Activated naive CD4-positive, alpha-beta T cell treated with anti-CD3 and anti-CD28 coated beads, Interleukin-2, amount 50 U/mL, for 24 hours (primary cell): ENCODE results near the gene GUCA1C.

Experiments
- H3K27ac Mint-ChIP-seq: one replicate; pipeline ENCODE4 v1.8.0; 2021; ENCODE audit warnings: mild to moderate bottlenecking, mixed read lengths
- H3K27me3 Mint-ChIP-seq: one replicate; pipeline ENCODE4 v1.8.0; 2021; ENCODE audit warnings: mixed read lengths
- H3K36me3 Mint-ChIP-seq: one replicate; pipeline ENCODE4 v1.8.0; 2021; ENCODE audit warnings: mixed read lengths
- H3K4me1 Mint-ChIP-seq: one replicate; pipeline ENCODE4 v1.8.0; 2021; ENCODE audit warnings: mixed read lengths
- H3K4me3 Mint-ChIP-seq: one replicate; pipeline ENCODE4 v1.8.0; 2021; ENCODE audit warnings: mild to moderate bottlenecking, mixed read lengths
- H3K9me3 Mint-ChIP-seq: one replicate; pipeline ENCODE4 v1.8.0; 2021; ENCODE audit warnings: mixed read lengths

The GUCA1C gene

GRCh38 chr3:108953700-108954099 is at the start of gene GUCA1C:
Gene GUCA1C, minus strand, starts transcription at chr3:108953879. Its CDS starts 117 bp downstream, at chr3:108953762.
- Mint-ChIP-seq H3K27me3 (peaks cover 2% of the 10 kb centered on the region), H3K36me3 (peaks cover 2% of the 10 kb centered on the region)

GRCh38 chr3:108998436-108998835 is 44.8 kb upstream of the GUCA1C start:
- Mint-ChIP-seq H3K4me1 (no peaks in the 10 kb centered on the region), H3K27ac (no peak overlapping the region), H3K36me3 (no peaks in the 10 kb centered on the region), H3K27me3 (peaks cover 7% of the 10 kb centered on the region), H3K4me3 (no peak overlapping the region), H3K9me3 (no peaks in the 10 kb centered on the region)

More at GRCh38 chr3:108953700-108954099, at the start of gene GUCA1C:
- Mint-ChIP-seq H3K27ac (no peak within 1 kb of the TSS), H3K4me3 (no peak within 1 kb of the TSS), H3K4me1 (no peaks in the 10 kb centered on the region), H3K9me3 (no peaks in the 10 kb centered on the region)

GRCh38 chr3:108985844-108986243 is 32.2 kb upstream of the GUCA1C start:
- H3K36me3 Mint-ChIP-seq: no peaks in the 10 kb centered on the region

GRCh38 chr3:108983051-108983450 is 29.4 kb upstream of the GUCA1C start:
- Mint-ChIP-seq H3K27ac (no peak overlapping the region), H3K4me1 (no peaks in the 10 kb centered on the region), H3K27me3 (peaks cover 9% of the 10 kb centered on the region), H3K4me3 (no peak overlapping the region), H3K36me3 (no peaks in the 10 kb centered on the region), H3K9me3 (no peaks in the 10 kb centered on the region)

More at GRCh38 chr3:108985844-108986243, 32.2 kb upstream of the GUCA1C start:
- H3K4me3 Mint-ChIP-seq: no peak overlapping the region
- H3K27me3 Mint-ChIP-seq: peaks cover 8% of the 10 kb centered on the region
- no peaks in the 10 kb centered on the region for H3K4me1 Mint-ChIP-seq
- peaks cover 4% of the 10 kb centered on the region for H3K9me3 Mint-ChIP-seq
- no peak overlapping the region for H3K27ac Mint-ChIP-seq

- no peaks in the 10 kb centered on the region for H3K4me1 Mint-ChIP-seq
- H3K27ac Mint-ChIP-seq: no peak overlapping the region
- H3K9me3 Mint-ChIP-seq: no peaks in the 10 kb centered on the region
- H3K27me3 Mint-ChIP-seq: peaks cover 5% of the 10 kb centered on the region
- no peak overlapping the region for H3K4me3 Mint-ChIP-seq
- H3K36me3 Mint-ChIP-seq: no peaks in the 10 kb centered on the region
Measured at GRCh38 chr3:108976058-108976457, 22.4 kb upstream of the GUCA1C start.

- Mint-ChIP-seq H3K36me3 (no peaks in the 10 kb centered on the region), H3K4me3 (no peak overlapping the region), H3K4me1 (no peaks in the 10 kb centered on the region), H3K9me3 (no peaks in the 10 kb centered on the region), H3K27me3 (peaks cover 3% of the 10 kb centered on the region), H3K27ac (no peak overlapping the region)
Measured at GRCh38 chr3:108973019-108973418, 19.3 kb upstream of the GUCA1C start.

- Mint-ChIP-seq H3K27ac (no peak overlapping the region), H3K36me3 (no peaks in the 10 kb centered on the region), H3K4me3 (no peak overlapping the region), H3K27me3 (peaks cover 3% of the 10 kb centered on the region), H3K9me3 (no peaks in the 10 kb centered on the region), H3K4me1 (no peaks in the 10 kb centered on the region)
Measured at GRCh38 chr3:108972482-108972881, 18.8 kb upstream of the GUCA1C start.

- Mint-ChIP-seq H3K27me3 (peaks cover 3% of the 10 kb centered on the region), H3K36me3 (no peaks in the 10 kb centered on the region), H3K4me3 (no peak overlapping the region), H3K4me1 (no peaks in the 10 kb centered on the region), H3K27ac (no peak overlapping the region), H3K9me3 (no peaks in the 10 kb centered on the region)
Measured at GRCh38 chr3:108970561-108970960, 16.9 kb upstream of the GUCA1C start.

- Mint-ChIP-seq H3K27me3 (peaks cover 1% of the 10 kb centered on the region), H3K36me3 (no peaks in the 10 kb centered on the region), H3K4me3 (no peak overlapping the region), H3K27ac (no peak overlapping the region), H3K4me1 (no peaks in the 10 kb centered on the region), H3K9me3 (no peaks in the 10 kb centered on the region)
Measured at GRCh38 chr3:108966773-108967172, 13.1 kb upstream of the GUCA1C start.

- Mint-ChIP-seq H3K36me3 (peaks cover 2% of the 10 kb centered on the region), H3K4me1 (peaks cover 3% of the 10 kb centered on the region), H3K4me3 (no peak overlapping the region), H3K9me3 (no peaks in the 10 kb centered on the region), H3K27me3 (peaks cover 2% of the 10 kb centered on the region), H3K27ac (no peak overlapping the region)
Measured at GRCh38 chr3:108959017-108959416, 5.3 kb upstream of the GUCA1C start.

- Mint-ChIP-seq H3K27me3 (peaks cover 4% of the 10 kb centered on the region), H3K4me1 (no peaks in the 10 kb centered on the region), H3K27ac (no peak overlapping the region), H3K36me3 (peaks cover 2% of the 10 kb centered on the region), H3K9me3 (no peaks in the 10 kb centered on the region), H3K4me3 (no peak overlapping the region)
Measured at GRCh38 chr3:108953210-108953609, 469 bp downstream of the GUCA1C start.

GRCh38 chr3:108951820-108952501 is 1.7 kb downstream of the GUCA1C start:
- no peaks in the 10 kb centered on the region for H3K4me1 Mint-ChIP-seq
- H3K36me3 Mint-ChIP-seq: peaks cover 2% of the 10 kb centered on the region
- no peak overlapping the region for H3K4me3 Mint-ChIP-seq
- H3K27ac Mint-ChIP-seq: no peak overlapping the region
- peaks cover 4% of the 10 kb centered on the region for H3K27me3 Mint-ChIP-seq
- no peaks in the 10 kb centered on the region for H3K9me3 Mint-ChIP-seq

GRCh38 chr3:108947855-108948254 is 5.8 kb downstream of the GUCA1C start:
- H3K4me3 Mint-ChIP-seq: no peak overlapping the region
- H3K27me3 Mint-ChIP-seq: peaks cover 2% of the 10 kb centered on the region
- H3K9me3 Mint-ChIP-seq: no peaks in the 10 kb centered on the region
- H3K27ac Mint-ChIP-seq: no peak overlapping the region
- no peaks in the 10 kb centered on the region for H3K36me3 Mint-ChIP-seq
- H3K4me1 Mint-ChIP-seq: no peaks in the 10 kb centered on the region

- Mint-ChIP-seq H3K27ac (no peak overlapping the region), H3K27me3 (peaks cover 2% of the 10 kb centered on the region), H3K4me1 (no peaks in the 10 kb centered on the region), H3K9me3 (no peaks in the 10 kb centered on the region), H3K4me3 (no peak overlapping the region), H3K36me3 (no peaks in the 10 kb centered on the region)
Measured at GRCh38 chr3:108946292-108947285, 7.1 kb downstream of the GUCA1C start.

GRCh38 chr3:108940568-108941263 is 13.0 kb downstream of the GUCA1C start:
- Mint-ChIP-seq H3K27ac (no peak overlapping the region), H3K4me1 (no peaks in the 10 kb centered on the region), H3K27me3 (no peaks in the 10 kb centered on the region), H3K4me3 (no peak overlapping the region), H3K36me3 (no peaks in the 10 kb centered on the region), H3K9me3 (no peaks in the 10 kb centered on the region)
